ENCODE measurements around the gene CAMKK1. TPM values are rescaled to one million over a fixed set of nuclear protein-coding genes. Genes with fewer than 3 reads are reported as not detected.

CAMKK1 gene
- total RNA-seq, 1 donor from 2014 or later: 4.5 TPM

DNA sequence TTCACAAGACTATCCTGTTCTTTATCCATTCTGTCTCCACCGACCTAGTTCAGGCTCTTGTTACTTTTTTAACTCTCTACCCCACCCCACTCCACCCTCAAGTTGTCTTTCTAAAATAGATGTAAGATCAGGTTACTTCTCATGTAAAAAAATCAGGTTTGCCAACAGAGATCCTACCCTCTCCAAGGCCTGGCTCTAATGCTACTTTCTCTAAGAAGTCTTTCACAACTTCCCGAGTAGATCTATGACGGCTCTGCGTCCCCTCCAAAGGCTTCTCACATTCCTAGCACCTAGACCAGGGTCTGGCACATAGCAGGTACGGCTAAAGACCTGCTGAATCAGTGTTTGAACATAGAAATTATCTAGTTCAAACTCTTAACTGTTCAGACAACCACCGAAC is 77.7 kb downstream of the CAMKK1 start:
- Mint-ChIP-seq H3K4me3 (no peak overlapping the region), H3K27me3 (ENCODE audit: low read depth) (no peaks in the 10 kb centered on the region), H3K36me3 (ENCODE audit: low read depth) (peaks cover 11% of the 10 kb centered on the region), H3K4me1 (no peaks in the 10 kb centered on the region), H3K9me3 (no peaks in the 10 kb centered on the region), H3K27ac (ENCODE audit: unreplicated experiment) (no peak overlapping the region)
- no peak for TF ChIP-seq CTCF (conservative IDR thresholded peaks at IDR 0.05)
- no peak for DNase-seq (ENCODE audit: low read depth, low spot score)

GRCh38 chr17:3814361-3814760 is 78.5 kb downstream of the CAMKK1 start:
- Mint-ChIP-seq H3K4me1 (no peaks in the 10 kb centered on the region), H3K9me3 (no peaks in the 10 kb centered on the region), H3K4me3 (no peak overlapping the region), H3K36me3 (ENCODE audit: low read depth) (peaks cover 11% of the 10 kb centered on the region), H3K27ac (ENCODE audit: unreplicated experiment) (no peak overlapping the region), H3K27me3 (ENCODE audit: low read depth) (no peaks in the 10 kb centered on the region)
- TF ChIP-seq CTCF (conservative IDR thresholded peaks at IDR 0.05): no peak
- no peak for DNase-seq (ENCODE audit: low read depth, low spot score)

- DNase-seq (ENCODE audit: low read depth, low spot score): no peak
- Mint-ChIP-seq H3K9me3 (no peaks in the 10 kb centered on the region), H3K36me3 (ENCODE audit: low read depth) (peaks cover 5% of the 10 kb centered on the region), H3K27me3 (ENCODE audit: low read depth) (no peaks in the 10 kb centered on the region), H3K4me3 (no peak overlapping the region), H3K4me1 (no peaks in the 10 kb centered on the region), H3K27ac (ENCODE audit: unreplicated experiment) (no peak overlapping the region)
- TF ChIP-seq CTCF (conservative IDR thresholded peaks at IDR 0.05): no peak
These were observed 79.7 kb downstream of the CAMKK1 start for GRCh38 chr17:3813171-3813570.

GRCh38 chr17:3812771-3813170 is 80.1 kb downstream of the CAMKK1 start:
- no peak for DNase-seq (ENCODE audit: low read depth, low spot score)
- Mint-ChIP-seq H3K36me3 (ENCODE audit: low read depth) (peaks cover 5% of the 10 kb centered on the region), H3K9me3 (no peaks in the 10 kb centered on the region), H3K27me3 (ENCODE audit: low read depth) (no peaks in the 10 kb centered on the region), H3K27ac (ENCODE audit: unreplicated experiment) (no peak overlapping the region), H3K4me3 (no peak overlapping the region), H3K4me1 (no peaks in the 10 kb centered on the region)
- no peak for TF ChIP-seq CTCF (conservative IDR thresholded peaks at IDR 0.05)

DNA sequence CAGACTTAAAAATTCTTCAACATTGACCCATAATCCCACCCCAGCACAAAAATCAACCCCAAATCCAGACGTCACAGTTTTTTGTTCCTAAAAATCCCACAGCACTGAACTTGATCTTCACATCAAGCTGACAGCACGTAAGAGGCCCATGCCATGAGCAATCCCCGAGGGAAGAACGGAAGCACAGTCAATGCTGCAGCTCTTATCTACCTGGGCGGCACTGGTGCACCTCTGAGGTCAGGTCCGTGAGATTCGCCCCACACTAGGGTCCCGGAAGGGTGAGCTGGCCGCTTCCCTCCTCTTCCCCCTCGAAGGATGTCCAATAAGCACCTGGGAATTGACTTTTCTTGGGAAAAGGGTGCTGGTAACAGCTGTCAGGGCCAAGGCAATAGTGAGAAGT is 80.6 kb downstream of the CAMKK1 start:
- no peak overlapping the region for H3K4me3 Mint-ChIP-seq
- no peaks in the 10 kb centered on the region for H3K4me1 Mint-ChIP-seq
- no peak overlapping the region for H3K27ac Mint-ChIP-seq (ENCODE audit: unreplicated experiment)
- no peaks in the 10 kb centered on the region for H3K27me3 Mint-ChIP-seq (ENCODE audit: low read depth)
- peaks cover 5% of the 10 kb centered on the region for H3K36me3 Mint-ChIP-seq (ENCODE audit: low read depth)
- no peak for TF ChIP-seq CTCF (conservative IDR thresholded peaks at IDR 0.05)
- DNase-seq (ENCODE audit: low read depth, low spot score): no peak
- H3K9me3 Mint-ChIP-seq: no peaks in the 10 kb centered on the region

Other genes starting within 250 kb of the CAMKK1 start
- 58.2 and 65.8 TPM in 2 replicates for gene TAX1BP3, start 224.5 kb downstream of the CAMKK1 start, total RNA-seq
- gene EMC6, start 224.2 kb downstream of the CAMKK1 start, total RNA-seq: 53.4 and 54.5 TPM in 2 replicates
- 0.61 and 1.6 TPM in 2 replicates for gene P2RX5, start 196.9 kb downstream of the CAMKK1 start, total RNA-seq
- gene HASPIN, start 169.2 kb downstream of the CAMKK1 start, total RNA-seq: 22.9 and 24.9 TPM in 2 replicates
- 43.1 and 45.5 TPM in 2 replicates for gene ITGAE, start 91.9 kb downstream of the CAMKK1 start, total RNA-seq
- 61.5 and 65.6 TPM in 2 replicates for gene NCBP3, start 46.8 kb downstream of the CAMKK1 start, total RNA-seq
- not detected in 2 replicates for gene P2RX1, start 23.4 kb upstream of the CAMKK1 start, total RNA-seq
- gene ATP2A3, start 71.4 kb upstream of the CAMKK1 start, total RNA-seq: 1.1 and 1.6 TPM in 2 replicates
- 26.9 and 28.0 TPM in 2 replicates for gene ZZEF1, start 250.0 kb upstream of the CAMKK1 start, total RNA-seq